Chondrocyte (in vitro differentiated cells): Measurements from ENCODE around the gene NES. TPM values are rescaled to one million over a fixed set of nuclear protein-coding genes. Genes with fewer than 3 reads are reported as not detected.

ENCODE experiments used
- DNase-seq: peaks from one replicate; pipeline ENCODE4 v3.0.0; 2021; ENCODE audit warnings: mixed read lengths, low spot score
- H3K27ac Mint-ChIP-seq: one replicate; pipeline ENCODE4 v1.8.0; 2021; ENCODE audit warnings: mild to moderate bottlenecking, moderate library complexity, mixed read lengths; ENCODE audit not compliant: unreplicated experiment
- H3K27me3 Mint-ChIP-seq: 2 replicates; pipeline ENCODE4 v1.8.0; 2021; ENCODE audit warnings: low read depth, mixed read lengths
- H3K36me3 Mint-ChIP-seq: 2 replicates; pipeline ENCODE4 v1.8.0; 2021; ENCODE audit warnings: low read depth, mixed read lengths
- H3K4me1 Mint-ChIP-seq: 2 replicates; pipeline ENCODE4 v1.8.0; 2021; ENCODE audit warnings: low read depth, mild to moderate bottlenecking, mixed read lengths
- H3K4me3 Mint-ChIP-seq: one replicate; pipeline ENCODE4 v1.8.0; 2021; ENCODE audit warnings: mild to moderate bottlenecking, moderate library complexity, mixed read lengths; ENCODE audit not compliant: unreplicated experiment
- H3K9me3 Mint-ChIP-seq: 2 replicates; pipeline ENCODE4 v1.8.0; 2021; ENCODE audit warnings: low read depth, mixed read lengths
- total RNA-seq: library from RNA; stranded (reverse); gene quantifications from 3 replicates; pipeline ENCODE4 v1.2.1, GENCODE V29; 2021
- TF ChIP-seq, protein P1 (sequence below): fragments of 200-600 bp; sonication (generic); IDR thresholded peaks from 2 replicates; pipeline ENCODE4 v1.5.0; 2021; ENCODE audit warnings: antibody characterized with exemption, mild to moderate bottlenecking, moderate library complexity

The NES gene
- total RNA-seq, 1 donor from 2014 or later = 6.0 TPM

- Mint-ChIP-seq H3K27me3 (peaks cover 64% of the 10 kb centered on the region), H3K4me1 (no peaks in the 10 kb centered on the region), H3K27ac (no peak overlapping the region), H3K4me3 (no peak overlapping the region), H3K36me3 (peaks cover 2% of the 10 kb centered on the region), H3K9me3 (no peaks in the 10 kb centered on the region)
- TF ChIP-seq, protein P1, sequence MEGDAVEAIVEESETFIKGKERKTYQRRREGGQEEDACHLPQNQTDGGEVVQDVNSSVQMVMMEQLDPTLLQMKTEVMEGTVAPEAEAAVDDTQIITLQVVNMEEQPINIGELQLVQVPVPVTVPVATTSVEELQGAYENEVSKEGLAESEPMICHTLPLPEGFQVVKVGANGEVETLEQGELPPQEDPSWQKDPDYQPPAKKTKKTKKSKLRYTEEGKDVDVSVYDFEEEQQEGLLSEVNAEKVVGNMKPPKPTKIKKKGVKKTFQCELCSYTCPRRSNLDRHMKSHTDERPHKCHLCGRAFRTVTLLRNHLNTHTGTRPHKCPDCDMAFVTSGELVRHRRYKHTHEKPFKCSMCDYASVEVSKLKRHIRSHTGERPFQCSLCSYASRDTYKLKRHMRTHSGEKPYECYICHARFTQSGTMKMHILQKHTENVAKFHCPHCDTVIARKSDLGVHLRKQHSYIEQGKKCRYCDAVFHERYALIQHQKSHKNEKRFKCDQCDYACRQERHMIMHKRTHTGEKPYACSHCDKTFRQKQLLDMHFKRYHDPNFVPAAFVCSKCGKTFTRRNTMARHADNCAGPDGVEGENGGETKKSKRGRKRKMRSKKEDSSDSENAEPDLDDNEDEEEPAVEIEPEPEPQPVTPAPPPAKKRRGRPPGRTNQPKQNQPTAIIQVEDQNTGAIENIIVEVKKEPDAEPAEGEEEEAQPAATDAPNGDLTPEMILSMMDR = no peak
- no peak for DNase-seq
Observed at GRCh38 chr1:156648496-156648895, 28.7 kb downstream of the NES start.

DNA sequence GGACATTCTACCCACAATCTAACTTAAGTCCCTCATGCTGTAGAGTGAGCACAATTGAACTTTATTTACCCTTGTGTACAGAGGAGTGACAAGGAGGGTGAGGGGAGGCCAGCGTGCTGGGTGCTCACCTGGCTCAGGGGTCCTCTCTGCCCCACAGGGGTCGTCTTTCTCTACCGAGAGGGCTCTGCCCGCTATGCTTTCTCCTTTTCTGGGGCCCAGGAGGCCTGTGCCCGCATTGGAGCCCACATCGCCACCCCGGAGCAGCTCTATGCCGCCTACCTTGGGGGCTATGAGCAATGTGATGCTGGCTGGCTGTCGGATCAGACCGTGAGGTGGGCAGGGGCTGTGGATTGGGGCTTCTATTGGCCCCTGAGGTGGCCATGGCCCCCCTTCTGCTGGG lies 29.9 kb downstream of the NES start:
- H3K9me3 Mint-ChIP-seq = no peaks in the 10 kb centered on the region
- H3K27ac Mint-ChIP-seq = no peak overlapping the region
- no peak overlapping the region for H3K4me3 Mint-ChIP-seq
- H3K36me3 Mint-ChIP-seq = peaks cover 2% of the 10 kb centered on the region
- H3K27me3 Mint-ChIP-seq = peaks cover 66% of the 10 kb centered on the region
- TF ChIP-seq, protein P1 = no peak
- H3K4me1 Mint-ChIP-seq = peaks cover 6% of the 10 kb centered on the region
- DNase-seq = no peak

DNA sequence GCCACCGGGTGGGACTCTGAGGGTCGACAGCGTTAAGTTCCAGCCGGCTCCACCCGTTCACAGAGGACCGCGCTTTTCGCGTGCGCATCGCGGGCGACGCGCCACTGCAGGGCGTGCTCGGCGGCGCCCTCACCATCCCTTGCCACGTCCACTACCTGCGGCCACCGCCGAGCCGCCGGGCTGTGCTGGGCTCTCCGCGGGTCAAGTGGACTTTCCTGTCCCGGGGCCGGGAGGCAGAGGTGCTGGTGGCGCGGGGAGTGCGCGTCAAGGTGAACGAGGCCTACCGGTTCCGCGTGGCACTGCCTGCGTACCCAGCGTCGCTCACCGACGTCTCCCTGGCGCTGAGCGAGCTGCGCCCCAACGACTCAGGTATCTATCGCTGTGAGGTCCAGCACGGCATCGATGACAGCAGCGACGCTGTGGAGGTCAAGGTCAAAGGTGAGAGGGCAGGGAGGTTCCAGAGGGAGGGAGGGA lies 30.4 kb downstream of the NES start:
- no peak overlapping the region for H3K27ac Mint-ChIP-seq
- no peak overlapping the region for H3K4me3 Mint-ChIP-seq
- H3K9me3 Mint-ChIP-seq = no peaks in the 10 kb centered on the region
- H3K36me3 Mint-ChIP-seq = peaks cover 2% of the 10 kb centered on the region
- H3K4me1 Mint-ChIP-seq = peaks cover 7% of the 10 kb centered on the region
- TF ChIP-seq, protein P1 = no peak
- DNase-seq = no peak
- H3K27me3 Mint-ChIP-seq = peaks cover 63% of the 10 kb centered on the region

DNA sequence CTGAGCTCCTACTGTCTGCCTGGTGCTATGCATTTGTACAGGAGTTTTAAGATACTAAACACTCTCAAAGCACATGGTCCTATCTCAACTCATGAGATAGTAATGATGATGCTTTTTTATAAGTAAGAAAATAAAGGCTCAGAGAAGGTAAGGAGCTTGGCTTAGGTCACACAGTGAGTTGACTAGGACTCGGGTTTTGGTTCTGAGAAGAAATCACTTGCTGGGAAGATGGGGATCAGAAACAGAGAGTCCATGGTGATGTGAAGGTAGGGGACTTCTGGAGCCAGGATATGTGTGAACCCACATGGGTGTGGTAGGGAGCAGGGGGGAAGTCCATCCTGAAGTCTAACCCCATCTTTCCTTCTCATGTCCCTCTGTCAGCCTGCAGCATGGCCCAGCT lies 31.5 kb downstream of the NES start:
- Mint-ChIP-seq H3K9me3 (no peaks in the 10 kb centered on the region), H3K27ac (no peak overlapping the region), H3K27me3 (peaks cover 67% of the 10 kb centered on the region), H3K4me3 (no peak overlapping the region), H3K4me1 (peaks cover 11% of the 10 kb centered on the region), H3K36me3 (peaks cover 2% of the 10 kb centered on the region)
- TF ChIP-seq, protein P1 = no peak
- no peak for DNase-seq

GRCh38 chr1:156645056-156645455 lies 32.2 kb downstream of the NES start:
- TF ChIP-seq, protein P1 = no peak
- DNase-seq = no peak
- H3K36me3 Mint-ChIP-seq = peaks cover 2% of the 10 kb centered on the region
- no peak overlapping the region for H3K4me3 Mint-ChIP-seq
- H3K27me3 Mint-ChIP-seq = peaks cover 61% of the 10 kb centered on the region
- no peaks in the 10 kb centered on the region for H3K9me3 Mint-ChIP-seq
- no peak overlapping the region for H3K27ac Mint-ChIP-seq
- H3K4me1 Mint-ChIP-seq = peaks cover 11% of the 10 kb centered on the region
